A549 (cell line): ENCODE measurements around the gene P2RX5.

Source experiments
- KDM1A ChIP-seq: fragments of 200-600 bp; sonication (generic); IDR thresholded peaks from 2 replicates; pipeline ENCODE4 v1.6.1; 2016; ENCODE audit warnings: low read depth, mild to moderate bottlenecking
- TF ChIP-seq, protein P1 (sequence below): IDR thresholded peaks from 2 replicates; pipeline ENCODE4 v1.6.1; 2012
- TF ChIP-seq, protein P2 (sequence below): fragments of 450-650 bp; IDR thresholded peaks from 2 replicates; pipeline ENCODE4 v1.6.1; 2014; ENCODE audit warnings: antibody characterized with exemption
- TF ChIP-seq, protein P3 (sequence below): fragments of >200 bp; sonication (Bioruptor Twin); formaldehyde crosslinking; IDR thresholded peaks from 3 replicates; pipeline ENCODE4 v1.5.1; 2016

DNA sequence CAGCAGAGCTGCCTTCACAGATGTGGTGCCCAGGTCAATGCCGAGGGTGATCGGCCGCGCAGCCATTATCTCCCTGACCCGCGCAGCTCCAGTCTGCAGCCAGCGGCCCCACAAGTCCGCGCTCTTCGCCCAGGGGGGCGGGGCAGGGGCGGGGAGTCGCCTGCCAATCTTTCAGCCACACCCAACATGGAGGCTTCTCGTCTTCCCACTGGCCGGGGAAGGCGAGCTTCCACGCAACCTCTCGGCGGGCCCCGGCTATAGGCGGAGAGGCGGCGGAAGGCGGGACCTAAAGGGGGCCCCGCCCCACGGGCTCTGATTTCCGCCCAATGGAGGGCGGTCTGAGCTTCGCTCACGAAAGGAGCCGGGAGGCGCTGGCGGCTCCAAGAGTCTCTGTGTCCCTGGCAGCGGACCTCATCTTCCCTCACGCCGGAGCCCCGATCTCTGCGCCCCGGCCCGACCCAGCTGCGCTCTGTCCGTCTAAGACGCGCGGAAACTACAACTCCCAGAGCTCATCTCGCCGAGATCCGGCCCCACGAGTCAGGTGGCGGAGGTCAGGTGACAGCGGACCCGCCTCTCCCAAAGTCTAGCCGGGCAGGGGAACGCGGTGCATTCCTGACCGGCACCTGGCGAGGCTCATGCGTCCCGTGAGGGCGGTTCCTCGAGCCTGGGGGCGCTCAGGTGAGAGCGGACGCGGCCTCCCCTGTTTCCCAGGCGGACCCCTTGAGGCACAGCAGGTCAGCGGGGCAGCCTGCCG lies 59.6 kb downstream of the P2RX5 start, which contains the start of the genes CTNS and SHPK:
- TF ChIP-seq, protein P1, sequence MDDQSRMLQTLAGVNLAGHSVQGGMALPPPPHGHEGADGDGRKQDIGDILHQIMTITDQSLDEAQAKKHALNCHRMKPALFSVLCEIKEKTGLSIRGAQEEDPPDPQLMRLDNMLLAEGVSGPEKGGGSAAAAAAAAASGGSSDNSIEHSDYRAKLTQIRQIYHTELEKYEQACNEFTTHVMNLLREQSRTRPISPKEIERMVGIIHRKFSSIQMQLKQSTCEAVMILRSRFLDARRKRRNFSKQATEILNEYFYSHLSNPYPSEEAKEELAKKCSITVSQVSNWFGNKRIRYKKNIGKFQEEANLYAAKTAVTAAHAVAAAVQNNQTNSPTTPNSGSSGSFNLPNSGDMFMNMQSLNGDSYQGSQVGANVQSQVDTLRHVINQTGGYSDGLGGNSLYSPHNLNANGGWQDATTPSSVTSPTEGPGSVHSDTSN = peak; percentile 92
- TF ChIP-seq, protein P2, sequence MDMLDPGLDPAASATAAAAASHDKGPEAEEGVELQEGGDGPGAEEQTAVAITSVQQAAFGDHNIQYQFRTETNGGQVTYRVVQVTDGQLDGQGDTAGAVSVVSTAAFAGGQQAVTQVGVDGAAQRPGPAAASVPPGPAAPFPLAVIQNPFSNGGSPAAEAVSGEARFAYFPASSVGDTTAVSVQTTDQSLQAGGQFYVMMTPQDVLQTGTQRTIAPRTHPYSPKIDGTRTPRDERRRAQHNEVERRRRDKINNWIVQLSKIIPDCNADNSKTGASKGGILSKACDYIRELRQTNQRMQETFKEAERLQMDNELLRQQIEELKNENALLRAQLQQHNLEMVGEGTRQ = peak; percentile 99
- TF ChIP-seq KDM1A = no peak
- TF ChIP-seq, protein P3, sequence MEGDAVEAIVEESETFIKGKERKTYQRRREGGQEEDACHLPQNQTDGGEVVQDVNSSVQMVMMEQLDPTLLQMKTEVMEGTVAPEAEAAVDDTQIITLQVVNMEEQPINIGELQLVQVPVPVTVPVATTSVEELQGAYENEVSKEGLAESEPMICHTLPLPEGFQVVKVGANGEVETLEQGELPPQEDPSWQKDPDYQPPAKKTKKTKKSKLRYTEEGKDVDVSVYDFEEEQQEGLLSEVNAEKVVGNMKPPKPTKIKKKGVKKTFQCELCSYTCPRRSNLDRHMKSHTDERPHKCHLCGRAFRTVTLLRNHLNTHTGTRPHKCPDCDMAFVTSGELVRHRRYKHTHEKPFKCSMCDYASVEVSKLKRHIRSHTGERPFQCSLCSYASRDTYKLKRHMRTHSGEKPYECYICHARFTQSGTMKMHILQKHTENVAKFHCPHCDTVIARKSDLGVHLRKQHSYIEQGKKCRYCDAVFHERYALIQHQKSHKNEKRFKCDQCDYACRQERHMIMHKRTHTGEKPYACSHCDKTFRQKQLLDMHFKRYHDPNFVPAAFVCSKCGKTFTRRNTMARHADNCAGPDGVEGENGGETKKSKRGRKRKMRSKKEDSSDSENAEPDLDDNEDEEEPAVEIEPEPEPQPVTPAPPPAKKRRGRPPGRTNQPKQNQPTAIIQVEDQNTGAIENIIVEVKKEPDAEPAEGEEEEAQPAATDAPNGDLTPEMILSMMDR = no peak
